Measurements from ENCODE around the gene SLC4A1AP.

Gene SLC4A1AP

DNA sequence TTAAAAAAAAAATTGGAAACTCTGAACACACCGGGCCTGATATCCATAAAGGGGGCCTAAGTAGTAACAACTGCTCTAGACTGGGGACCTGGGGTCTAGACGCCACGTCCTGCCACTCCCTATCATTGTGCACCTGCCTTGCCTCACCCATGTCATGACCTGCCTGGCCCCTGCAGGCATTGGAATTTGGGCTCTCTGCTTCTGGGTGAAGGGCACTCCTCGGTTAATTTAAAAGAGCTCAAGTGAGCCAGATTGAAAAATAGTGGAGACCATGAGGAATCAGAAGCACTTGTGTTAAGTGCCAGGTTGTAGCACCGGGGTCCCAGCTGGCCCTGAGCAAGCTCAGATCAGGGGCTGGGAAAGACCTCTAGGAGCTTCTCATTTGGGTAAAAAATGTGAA is 48.1 kb downstream of the SLC4A1AP start:
- no peak for DNase-seq (ENCODE audit: low read depth in 1 of 2, low spot score in 1 of 2)
- TF ChIP-seq POLR2AphosphoS5 (IDR thresholded peaks at IDR 0.05; ENCODE audit: low read depth) (no peak), GABPA (IDR thresholded peaks at IDR 0.05; ENCODE audit: low read depth) (no peak), SPI1 (IDR thresholded peaks at IDR 0.05; ENCODE audit: borderline replicate concordance, low read depth) (no peak)
- TF ChIP-seq, protein P1, sequence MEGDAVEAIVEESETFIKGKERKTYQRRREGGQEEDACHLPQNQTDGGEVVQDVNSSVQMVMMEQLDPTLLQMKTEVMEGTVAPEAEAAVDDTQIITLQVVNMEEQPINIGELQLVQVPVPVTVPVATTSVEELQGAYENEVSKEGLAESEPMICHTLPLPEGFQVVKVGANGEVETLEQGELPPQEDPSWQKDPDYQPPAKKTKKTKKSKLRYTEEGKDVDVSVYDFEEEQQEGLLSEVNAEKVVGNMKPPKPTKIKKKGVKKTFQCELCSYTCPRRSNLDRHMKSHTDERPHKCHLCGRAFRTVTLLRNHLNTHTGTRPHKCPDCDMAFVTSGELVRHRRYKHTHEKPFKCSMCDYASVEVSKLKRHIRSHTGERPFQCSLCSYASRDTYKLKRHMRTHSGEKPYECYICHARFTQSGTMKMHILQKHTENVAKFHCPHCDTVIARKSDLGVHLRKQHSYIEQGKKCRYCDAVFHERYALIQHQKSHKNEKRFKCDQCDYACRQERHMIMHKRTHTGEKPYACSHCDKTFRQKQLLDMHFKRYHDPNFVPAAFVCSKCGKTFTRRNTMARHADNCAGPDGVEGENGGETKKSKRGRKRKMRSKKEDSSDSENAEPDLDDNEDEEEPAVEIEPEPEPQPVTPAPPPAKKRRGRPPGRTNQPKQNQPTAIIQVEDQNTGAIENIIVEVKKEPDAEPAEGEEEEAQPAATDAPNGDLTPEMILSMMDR (IDR thresholded peaks at IDR 0.05; ENCODE audit: insufficient read depth, low read length) = no peak
- TF ChIP-seq, protein P2, sequence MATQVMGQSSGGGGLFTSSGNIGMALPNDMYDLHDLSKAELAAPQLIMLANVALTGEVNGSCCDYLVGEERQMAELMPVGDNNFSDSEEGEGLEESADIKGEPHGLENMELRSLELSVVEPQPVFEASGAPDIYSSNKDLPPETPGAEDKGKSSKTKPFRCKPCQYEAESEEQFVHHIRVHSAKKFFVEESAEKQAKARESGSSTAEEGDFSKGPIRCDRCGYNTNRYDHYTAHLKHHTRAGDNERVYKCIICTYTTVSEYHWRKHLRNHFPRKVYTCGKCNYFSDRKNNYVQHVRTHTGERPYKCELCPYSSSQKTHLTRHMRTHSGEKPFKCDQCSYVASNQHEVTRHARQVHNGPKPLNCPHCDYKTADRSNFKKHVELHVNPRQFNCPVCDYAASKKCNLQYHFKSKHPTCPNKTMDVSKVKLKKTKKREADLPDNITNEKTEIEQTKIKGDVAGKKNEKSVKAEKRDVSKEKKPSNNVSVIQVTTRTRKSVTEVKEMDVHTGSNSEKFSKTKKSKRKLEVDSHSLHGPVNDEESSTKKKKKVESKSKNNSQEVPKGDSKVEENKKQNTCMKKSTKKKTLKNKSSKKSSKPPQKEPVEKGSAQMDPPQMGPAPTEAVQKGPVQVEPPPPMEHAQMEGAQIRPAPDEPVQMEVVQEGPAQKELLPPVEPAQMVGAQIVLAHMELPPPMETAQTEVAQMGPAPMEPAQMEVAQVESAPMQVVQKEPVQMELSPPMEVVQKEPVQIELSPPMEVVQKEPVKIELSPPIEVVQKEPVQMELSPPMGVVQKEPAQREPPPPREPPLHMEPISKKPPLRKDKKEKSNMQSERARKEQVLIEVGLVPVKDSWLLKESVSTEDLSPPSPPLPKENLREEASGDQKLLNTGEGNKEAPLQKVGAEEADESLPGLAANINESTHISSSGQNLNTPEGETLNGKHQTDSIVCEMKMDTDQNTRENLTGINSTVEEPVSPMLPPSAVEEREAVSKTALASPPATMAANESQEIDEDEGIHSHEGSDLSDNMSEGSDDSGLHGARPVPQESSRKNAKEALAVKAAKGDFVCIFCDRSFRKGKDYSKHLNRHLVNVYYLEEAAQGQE (IDR thresholded peaks at IDR 0.05; ENCODE audit: insufficient replicate concordance, low read depth) = no peak
- Histone ChIP-seq H3K4me3 (replicated peaks; ENCODE audit: insufficient read depth, low read length) (no peak overlapping the region), H3K27me3 (ENCODE audit: insufficient read depth, poor library complexity, severe bottlenecking) (peaks cover 8% of the 10 kb centered on the region), H3K27ac (replicated peaks) (no peak overlapping the region)

DNA sequence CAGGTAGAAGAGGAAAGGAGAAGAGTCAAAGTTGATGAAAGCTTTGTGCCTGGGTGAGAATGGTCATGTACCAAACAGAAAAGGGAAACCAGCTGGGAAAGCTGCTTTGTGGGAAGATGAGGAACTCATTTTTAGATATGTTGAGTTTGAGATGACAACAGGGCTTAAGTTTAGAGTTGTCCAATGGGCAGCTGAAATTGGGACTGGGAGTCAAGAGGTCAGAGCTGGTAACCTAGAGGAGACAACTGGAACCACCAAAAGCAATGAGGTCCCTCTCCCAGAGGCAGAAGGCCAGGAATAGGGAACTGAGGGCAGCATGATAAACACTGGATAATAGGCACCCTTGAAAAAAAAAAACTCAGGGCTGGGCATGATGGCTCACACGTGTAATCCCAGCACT is 48.8 kb downstream of the SLC4A1AP start:
- peaks cover 8% of the 10 kb centered on the region for H3K27me3 ChIP-seq (ENCODE audit: insufficient read depth, poor library complexity, severe bottlenecking)
- H3K4me3 ChIP-seq (replicated peaks; ENCODE audit: insufficient read depth, low read length) = no peak overlapping the region
- DNase-seq (ENCODE audit: low read depth in 1 of 2, low spot score in 1 of 2) = no peak
- TF ChIP-seq, protein P2 (IDR thresholded peaks at IDR 0.05; ENCODE audit: insufficient replicate concordance, low read depth) = no peak
- TF ChIP-seq GABPA (IDR thresholded peaks at IDR 0.05; ENCODE audit: low read depth) (no peak), SPI1 (IDR thresholded peaks at IDR 0.05; ENCODE audit: borderline replicate concordance, low read depth) (no peak), POLR2AphosphoS5 (IDR thresholded peaks at IDR 0.05; ENCODE audit: low read depth) (no peak)
- TF ChIP-seq, protein P1 (IDR thresholded peaks at IDR 0.05; ENCODE audit: insufficient read depth, low read length) = no peak
- H3K27ac ChIP-seq (replicated peaks) = no peak overlapping the region

DNA sequence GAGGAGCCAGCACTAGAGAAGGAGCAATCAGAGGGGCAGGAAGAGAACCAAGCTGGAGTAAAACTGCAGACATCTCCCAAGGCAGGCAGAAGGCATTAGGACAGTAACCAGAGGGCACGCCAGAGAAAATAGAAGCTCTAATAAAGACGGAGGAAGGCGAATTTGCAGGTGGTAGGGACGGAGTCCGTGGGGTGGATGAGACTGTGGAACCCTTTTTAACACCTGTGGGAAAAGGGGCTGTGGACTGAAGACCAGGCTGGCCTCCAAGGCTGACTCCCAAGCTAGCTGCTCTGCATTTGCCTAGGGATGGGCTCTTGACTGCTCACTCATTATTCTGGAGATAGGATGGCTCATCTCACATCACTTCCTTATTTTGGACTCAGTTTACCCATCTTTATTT is 49.5 kb downstream of the SLC4A1AP start:
- no peak overlapping the region for H3K27ac ChIP-seq (replicated peaks)
- peaks cover 8% of the 10 kb centered on the region for H3K27me3 ChIP-seq (ENCODE audit: insufficient read depth, poor library complexity, severe bottlenecking)
- no peak overlapping the region for H3K4me3 ChIP-seq (replicated peaks; ENCODE audit: insufficient read depth, low read length)
- TF ChIP-seq, protein P1 (IDR thresholded peaks at IDR 0.05; ENCODE audit: insufficient read depth, low read length) = no peak
- TF ChIP-seq, protein P2 (IDR thresholded peaks at IDR 0.05; ENCODE audit: insufficient replicate concordance, low read depth) = no peak
- TF ChIP-seq SPI1 (IDR thresholded peaks at IDR 0.05; ENCODE audit: borderline replicate concordance, low read depth) = no peak
- no peak for TF ChIP-seq POLR2AphosphoS5 (IDR thresholded peaks at IDR 0.05; ENCODE audit: low read depth)
- no peak for TF ChIP-seq GABPA (IDR thresholded peaks at IDR 0.05; ENCODE audit: low read depth)
- no peak for DNase-seq (ENCODE audit: low read depth in 1 of 2, low spot score in 1 of 2)
